PC-3 (cell line): Measurements from ENCODE around the gene LYSMD3.

Experiments used
- EZH2 ChIP-seq: fragments of 300-600 bp; sonication (generic); IDR thresholded peaks from one replicate; pipeline ENCODE4 v1.6.1; 2017; ENCODE audit warnings: antibody characterized with exemption, mild to moderate bottlenecking, low read length; ENCODE audit not compliant: unreplicated experiment
- EZH2phosphoT487 ChIP-seq: fragments of 300-600 bp; sonication (generic); IDR thresholded peaks from 2 replicates; pipeline ENCODE4 v1.6.1; 2018; ENCODE audit warnings: mild to moderate bottlenecking, antibody characterized with exemption, low read length, borderline replicate concordance
- TF ChIP-seq, protein P1 (sequence below): fragments of 300-600 bp; sonication (generic); conservative IDR thresholded peaks from 2 replicates; pipeline ENCODE4 v1.5.1; 2017; ENCODE audit warnings: antibody characterized with exemption, low read depth, mild to moderate bottlenecking, low read length

DNA sequence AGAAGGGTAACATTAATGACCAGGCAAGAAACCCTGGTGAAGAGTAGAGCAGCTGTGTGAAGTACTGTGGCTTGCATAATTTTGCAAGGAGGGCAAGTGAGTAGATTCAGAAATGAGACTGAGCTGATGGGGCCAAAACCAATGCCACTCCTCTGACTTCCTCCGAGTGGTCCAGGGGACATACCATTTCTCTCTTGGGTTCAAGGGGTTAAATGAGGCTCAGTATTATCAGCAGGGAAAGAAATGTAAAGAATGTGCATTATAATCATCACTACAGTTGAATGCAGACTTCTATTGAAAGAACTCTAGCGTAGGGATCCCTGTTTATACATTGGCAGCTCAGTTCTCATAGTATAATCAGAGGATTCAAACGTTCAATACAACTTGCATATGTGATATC, 44.8 kb downstream of the LYSMD3 start:
- TF ChIP-seq, protein P1, sequence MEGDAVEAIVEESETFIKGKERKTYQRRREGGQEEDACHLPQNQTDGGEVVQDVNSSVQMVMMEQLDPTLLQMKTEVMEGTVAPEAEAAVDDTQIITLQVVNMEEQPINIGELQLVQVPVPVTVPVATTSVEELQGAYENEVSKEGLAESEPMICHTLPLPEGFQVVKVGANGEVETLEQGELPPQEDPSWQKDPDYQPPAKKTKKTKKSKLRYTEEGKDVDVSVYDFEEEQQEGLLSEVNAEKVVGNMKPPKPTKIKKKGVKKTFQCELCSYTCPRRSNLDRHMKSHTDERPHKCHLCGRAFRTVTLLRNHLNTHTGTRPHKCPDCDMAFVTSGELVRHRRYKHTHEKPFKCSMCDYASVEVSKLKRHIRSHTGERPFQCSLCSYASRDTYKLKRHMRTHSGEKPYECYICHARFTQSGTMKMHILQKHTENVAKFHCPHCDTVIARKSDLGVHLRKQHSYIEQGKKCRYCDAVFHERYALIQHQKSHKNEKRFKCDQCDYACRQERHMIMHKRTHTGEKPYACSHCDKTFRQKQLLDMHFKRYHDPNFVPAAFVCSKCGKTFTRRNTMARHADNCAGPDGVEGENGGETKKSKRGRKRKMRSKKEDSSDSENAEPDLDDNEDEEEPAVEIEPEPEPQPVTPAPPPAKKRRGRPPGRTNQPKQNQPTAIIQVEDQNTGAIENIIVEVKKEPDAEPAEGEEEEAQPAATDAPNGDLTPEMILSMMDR = no peak
- TF ChIP-seq EZH2 (no peak), EZH2phosphoT487 (no peak)
